Measurements from ENCODE around the gene HOXC6. TPM values are rescaled to one million over a fixed set of nuclear protein-coding genes. Genes with fewer than 3 reads are reported as not detected.

The HOXC6 gene
- total RNA-seq, 1 donor from 2014 or later: not detected

DNA sequence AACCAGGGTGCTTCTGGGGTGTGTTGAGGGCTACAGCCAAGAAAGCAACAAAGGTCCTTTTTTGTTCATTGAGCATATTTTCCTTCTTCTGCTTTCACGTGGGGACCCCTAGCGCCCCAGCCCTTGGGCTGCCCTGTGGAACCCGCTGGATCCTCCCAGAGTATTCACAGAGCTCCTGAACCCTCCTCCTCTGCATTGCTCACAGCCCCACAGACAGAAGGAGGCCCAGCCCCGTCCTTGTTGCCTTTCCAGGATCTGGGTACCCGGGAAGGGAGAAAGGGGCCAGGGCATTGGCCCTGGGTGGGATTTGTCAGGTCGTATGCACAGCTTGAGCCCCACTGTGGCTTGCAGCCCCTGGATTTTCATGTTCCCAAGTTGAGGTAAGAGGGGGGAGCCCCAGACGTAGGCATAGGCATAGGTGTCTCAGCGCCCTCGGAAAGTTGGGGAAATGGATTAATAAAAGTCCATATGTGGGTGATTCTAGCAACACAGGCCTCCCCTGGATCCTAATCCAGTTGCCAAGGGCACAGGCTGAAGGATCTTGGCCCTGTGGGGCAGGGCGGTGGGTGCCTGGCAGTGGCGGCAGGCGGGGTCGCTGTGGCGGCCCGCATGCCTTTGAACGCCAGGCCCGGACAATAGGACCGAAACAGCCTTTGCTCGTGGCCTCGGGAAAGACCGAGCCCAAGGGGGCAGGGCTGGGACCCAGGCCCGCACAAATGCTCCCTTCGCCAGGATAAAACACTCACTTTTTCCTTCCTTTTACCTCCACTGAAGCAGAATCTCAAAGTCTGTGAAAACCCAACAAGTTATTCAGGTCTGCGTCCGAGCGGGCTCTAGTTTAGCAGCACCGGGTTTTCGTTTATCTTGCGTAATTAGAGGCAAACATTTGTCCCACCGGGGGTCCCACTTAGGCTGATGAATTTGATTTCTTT, 46.3 kb upstream of the HOXC6 start:
- Histone ChIP-seq H3K4me1 (peaks cover 24% of the 10 kb centered on the region), H3K36me3 (no peaks in the 10 kb centered on the region), H3K27ac (no peak overlapping the region), H3K27me3 (peaks cover 26% of the 10 kb centered on the region), H3K4me3 (no peak overlapping the region), H3K9me3 (no peaks in the 10 kb centered on the region)
- DNase-seq (ENCODE audit: extremely low spot score in 2 of 2): no peak
- intact Hi-C loops (cut with DNase I): no loop called here
- TF ChIP-seq, protein P1, sequence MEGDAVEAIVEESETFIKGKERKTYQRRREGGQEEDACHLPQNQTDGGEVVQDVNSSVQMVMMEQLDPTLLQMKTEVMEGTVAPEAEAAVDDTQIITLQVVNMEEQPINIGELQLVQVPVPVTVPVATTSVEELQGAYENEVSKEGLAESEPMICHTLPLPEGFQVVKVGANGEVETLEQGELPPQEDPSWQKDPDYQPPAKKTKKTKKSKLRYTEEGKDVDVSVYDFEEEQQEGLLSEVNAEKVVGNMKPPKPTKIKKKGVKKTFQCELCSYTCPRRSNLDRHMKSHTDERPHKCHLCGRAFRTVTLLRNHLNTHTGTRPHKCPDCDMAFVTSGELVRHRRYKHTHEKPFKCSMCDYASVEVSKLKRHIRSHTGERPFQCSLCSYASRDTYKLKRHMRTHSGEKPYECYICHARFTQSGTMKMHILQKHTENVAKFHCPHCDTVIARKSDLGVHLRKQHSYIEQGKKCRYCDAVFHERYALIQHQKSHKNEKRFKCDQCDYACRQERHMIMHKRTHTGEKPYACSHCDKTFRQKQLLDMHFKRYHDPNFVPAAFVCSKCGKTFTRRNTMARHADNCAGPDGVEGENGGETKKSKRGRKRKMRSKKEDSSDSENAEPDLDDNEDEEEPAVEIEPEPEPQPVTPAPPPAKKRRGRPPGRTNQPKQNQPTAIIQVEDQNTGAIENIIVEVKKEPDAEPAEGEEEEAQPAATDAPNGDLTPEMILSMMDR (IDR thresholded peaks at IDR 0.05): no peak
- TF ChIP-seq POLR2A (IDR thresholded peaks at IDR 0.05): no peak
- TF ChIP-seq POLR2AphosphoS5 (IDR thresholded peaks at IDR 0.05; ENCODE audit: insufficient read depth in 1 of 2, low read depth in 1 of 2): no peak

DNA sequence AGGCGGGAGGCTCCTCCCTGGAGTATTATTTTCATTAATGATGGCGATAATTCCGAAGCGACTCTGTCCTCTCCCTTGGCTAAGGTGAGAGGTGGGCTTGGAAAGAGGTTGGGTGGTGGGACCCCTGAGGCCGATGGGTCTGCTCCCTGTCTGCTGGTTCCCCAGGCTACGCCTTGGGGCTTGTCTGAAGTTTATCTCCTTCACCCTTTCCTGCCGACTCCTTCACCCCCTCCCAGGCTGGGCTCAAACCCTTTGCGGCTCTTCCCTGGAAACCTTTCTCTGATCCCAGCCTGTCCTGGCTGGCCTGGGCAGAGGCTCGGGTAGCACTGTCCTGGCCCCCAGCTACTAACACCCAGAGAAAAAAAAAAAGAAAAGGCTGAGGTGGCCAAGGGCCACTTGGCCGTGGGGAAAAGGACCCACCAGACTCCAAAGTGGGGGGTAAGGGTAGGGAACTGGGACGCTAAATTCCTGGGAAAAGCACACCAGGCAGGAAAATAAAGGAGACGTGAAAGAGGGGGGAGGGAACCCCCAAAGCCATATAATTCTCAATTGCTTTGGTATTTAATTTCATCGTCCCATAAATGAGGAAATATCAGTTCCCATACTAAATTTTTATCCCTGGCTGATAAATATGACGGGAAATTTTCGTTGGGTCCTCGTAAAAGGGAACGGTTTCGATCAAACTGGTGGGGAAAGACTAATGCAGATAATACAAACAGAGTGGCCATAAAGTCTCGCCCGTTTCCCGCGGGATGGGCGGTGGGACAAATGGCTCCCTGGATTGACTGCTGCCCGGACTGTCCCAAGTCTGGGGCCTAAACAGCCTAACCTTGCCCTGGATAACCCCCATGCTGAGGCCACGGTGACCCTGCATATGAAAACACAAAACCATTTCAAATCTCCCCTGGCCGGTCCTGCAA, 45.3 kb upstream of the HOXC6 start:
- intact Hi-C loops (cut with DNase I): no loop called here
- no peak overlapping the region for H3K4me3 ChIP-seq
- H3K4me1 ChIP-seq: peaks cover 24% of the 10 kb centered on the region
- H3K36me3 ChIP-seq: no peaks in the 10 kb centered on the region
- DNase-seq (ENCODE audit: extremely low spot score in 2 of 2): no peak
- TF ChIP-seq POLR2AphosphoS5 (IDR thresholded peaks at IDR 0.05; ENCODE audit: insufficient read depth in 1 of 2, low read depth in 1 of 2) (no peak), POLR2A (IDR thresholded peaks at IDR 0.05) (no peak)
- TF ChIP-seq, protein P1 (IDR thresholded peaks at IDR 0.05): no peak
- H3K27ac ChIP-seq: no peak overlapping the region
- no peaks in the 10 kb centered on the region for H3K9me3 ChIP-seq
- peaks cover 25% of the 10 kb centered on the region for H3K27me3 ChIP-seq

DNA sequence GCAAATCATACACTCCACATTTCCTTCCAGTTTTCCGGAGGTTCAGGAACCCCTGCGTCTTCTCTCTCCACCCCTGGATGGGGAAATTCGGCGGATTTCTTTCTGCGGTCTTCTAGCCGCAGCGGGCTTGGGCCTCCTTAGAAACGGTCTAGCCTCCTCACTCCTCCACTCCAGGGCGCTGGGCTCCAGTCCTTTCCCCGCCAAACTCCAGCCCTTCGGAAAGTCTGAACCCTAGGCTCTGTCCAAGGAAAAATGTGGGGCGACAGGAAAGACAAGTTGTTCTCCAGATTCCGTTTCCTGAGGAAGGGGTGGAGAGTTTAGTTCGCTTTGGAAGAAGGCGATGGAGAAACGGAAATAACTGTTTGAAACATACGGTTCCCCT, 44.7 kb upstream of the HOXC6 start:
- H3K36me3 ChIP-seq: no peaks in the 10 kb centered on the region
- peaks cover 24% of the 10 kb centered on the region for H3K27me3 ChIP-seq
- DNase-seq (ENCODE audit: extremely low spot score in 2 of 2): no peak
- TF ChIP-seq POLR2A (IDR thresholded peaks at IDR 0.05) (no peak), POLR2AphosphoS5 (IDR thresholded peaks at IDR 0.05; ENCODE audit: insufficient read depth in 1 of 2, low read depth in 1 of 2) (no peak)
- TF ChIP-seq, protein P1 (IDR thresholded peaks at IDR 0.05): no peak
- H3K27ac ChIP-seq: no peak overlapping the region
- no peak overlapping the region for H3K4me3 ChIP-seq
- H3K4me1 ChIP-seq: peaks cover 24% of the 10 kb centered on the region
- no peaks in the 10 kb centered on the region for H3K9me3 ChIP-seq
- intact Hi-C loops (cut with DNase I): no loop called here

DNA sequence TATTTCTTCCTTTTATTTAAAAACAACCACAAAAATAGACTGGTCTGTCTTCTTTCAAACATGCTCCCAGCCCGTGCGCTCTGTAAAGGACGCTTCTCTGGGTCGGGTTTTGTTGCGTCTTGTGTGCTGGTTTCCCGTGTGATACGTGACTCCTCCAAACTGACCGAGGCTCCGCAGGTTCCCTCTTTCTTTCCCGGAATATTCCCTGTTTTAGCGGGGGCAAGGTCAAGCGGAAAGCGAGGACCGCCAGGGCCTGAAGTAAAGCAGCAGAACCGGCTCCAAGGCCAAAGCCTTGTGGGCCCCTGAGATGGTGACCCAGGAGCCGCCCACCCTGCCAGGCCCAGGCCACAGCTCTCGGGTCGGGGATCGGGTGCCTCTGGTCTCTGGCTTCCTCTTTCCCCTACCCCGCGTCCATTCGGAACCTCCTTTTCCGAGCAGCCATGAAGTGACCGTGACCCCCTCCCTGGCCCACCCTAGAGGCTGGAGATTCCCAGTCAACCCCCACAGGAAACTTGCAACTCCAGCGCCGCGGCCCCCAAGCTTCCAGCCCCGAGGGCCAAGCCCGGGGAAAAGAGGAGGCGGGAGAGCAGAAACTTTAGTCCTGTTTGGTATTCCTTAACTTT, 44.2 kb upstream of the HOXC6 start:
- Histone ChIP-seq H3K4me1 (peaks cover 24% of the 10 kb centered on the region), H3K4me3 (no peak overlapping the region), H3K9me3 (no peaks in the 10 kb centered on the region), H3K27me3 (peaks cover 24% of the 10 kb centered on the region), H3K27ac (no peak overlapping the region), H3K36me3 (no peaks in the 10 kb centered on the region)
- intact Hi-C loops (cut with DNase I): no loop called here
- TF ChIP-seq, protein P1 (IDR thresholded peaks at IDR 0.05): no peak
- TF ChIP-seq POLR2AphosphoS5 (IDR thresholded peaks at IDR 0.05; ENCODE audit: insufficient read depth in 1 of 2, low read depth in 1 of 2) (no peak), POLR2A (IDR thresholded peaks at IDR 0.05) (no peak)
- no peak for DNase-seq (ENCODE audit: extremely low spot score in 2 of 2)
